Measurements from ENCODE around the gene RSPRY1.
A peak's percentile ranks its signal among the peaks of the same experiment; 100 is the strongest.

RSPRY1 gene

DNA sequence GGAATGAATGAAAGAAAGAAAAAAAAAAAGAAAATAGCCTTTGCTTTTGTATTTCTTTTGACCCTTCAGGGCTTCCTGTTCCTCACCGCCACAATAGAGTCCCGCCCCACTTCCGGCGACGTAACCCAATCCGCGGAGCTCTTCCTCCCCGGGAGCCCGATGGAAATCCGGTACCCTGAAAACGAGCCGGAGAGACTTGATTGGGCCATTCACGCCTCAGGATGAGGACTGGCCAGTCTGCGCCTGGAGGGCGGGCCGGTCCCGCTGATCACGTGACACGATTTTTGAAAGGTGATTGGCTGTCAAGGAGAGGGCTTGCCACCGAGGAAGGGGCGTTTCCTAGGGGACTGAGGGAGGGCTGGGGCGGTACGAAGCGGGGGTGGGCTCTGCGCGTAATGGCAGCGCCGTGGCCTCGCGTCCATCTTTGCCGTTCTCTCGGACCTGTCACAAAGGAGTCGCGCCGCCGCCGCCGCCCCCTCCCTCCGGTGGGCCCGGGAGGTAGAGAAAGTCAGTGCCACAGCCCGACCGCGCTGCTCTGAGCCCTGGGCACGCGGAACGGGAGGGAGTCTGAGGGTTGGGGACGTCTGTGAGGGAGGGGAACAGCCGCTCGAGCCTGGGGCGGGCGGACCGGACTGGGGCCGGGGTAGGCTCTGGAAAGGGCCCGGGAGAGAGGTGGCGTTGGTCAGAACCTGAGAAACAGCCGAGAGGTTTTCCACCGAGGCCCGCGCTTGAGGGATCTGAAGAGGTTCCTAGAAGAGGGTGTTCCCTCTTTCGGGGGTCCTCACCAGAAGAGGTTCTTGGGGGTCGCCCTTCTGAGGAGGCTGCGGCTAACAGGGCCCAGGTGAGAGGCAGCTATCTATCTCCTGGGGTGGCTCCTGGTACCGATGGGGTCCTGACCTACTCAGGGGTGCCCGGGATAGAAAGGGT, at the start of gene RSPRY1, which contains the start of gene PSME3IP1:
Gene RSPRY1, plus strand, starts transcription at position 385 of the 927 bp plus-strand sequence. CDS start 18,330 bp downstream, outside the sequence.
Gene PSME3IP1, minus strand, starts transcription at position 95 of the 927 bp plus-strand sequence. CDS start 12,185 bp downstream, outside the sequence.
- TF ChIP-seq, protein P1, sequence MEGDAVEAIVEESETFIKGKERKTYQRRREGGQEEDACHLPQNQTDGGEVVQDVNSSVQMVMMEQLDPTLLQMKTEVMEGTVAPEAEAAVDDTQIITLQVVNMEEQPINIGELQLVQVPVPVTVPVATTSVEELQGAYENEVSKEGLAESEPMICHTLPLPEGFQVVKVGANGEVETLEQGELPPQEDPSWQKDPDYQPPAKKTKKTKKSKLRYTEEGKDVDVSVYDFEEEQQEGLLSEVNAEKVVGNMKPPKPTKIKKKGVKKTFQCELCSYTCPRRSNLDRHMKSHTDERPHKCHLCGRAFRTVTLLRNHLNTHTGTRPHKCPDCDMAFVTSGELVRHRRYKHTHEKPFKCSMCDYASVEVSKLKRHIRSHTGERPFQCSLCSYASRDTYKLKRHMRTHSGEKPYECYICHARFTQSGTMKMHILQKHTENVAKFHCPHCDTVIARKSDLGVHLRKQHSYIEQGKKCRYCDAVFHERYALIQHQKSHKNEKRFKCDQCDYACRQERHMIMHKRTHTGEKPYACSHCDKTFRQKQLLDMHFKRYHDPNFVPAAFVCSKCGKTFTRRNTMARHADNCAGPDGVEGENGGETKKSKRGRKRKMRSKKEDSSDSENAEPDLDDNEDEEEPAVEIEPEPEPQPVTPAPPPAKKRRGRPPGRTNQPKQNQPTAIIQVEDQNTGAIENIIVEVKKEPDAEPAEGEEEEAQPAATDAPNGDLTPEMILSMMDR (IDR thresholded peaks at IDR 0.05; ENCODE audit: extremely low read depth, insufficient read depth, missing control alignments) = no peak
- in situ Hi-C loops (cut with MboI; ENCODE audit: low pct_unique_long_range_greater_than_20kb, low sequenced_read_pairs, unreplicated experiment) = no loop called here

GRCh38 chr16:57137043-57137442, 49.1 kb upstream of the RSPRY1 start:
- no peak for DNase-seq (ENCODE audit: low spot score)
- TF ChIP-seq, protein P1 (IDR thresholded peaks at IDR 0.05; ENCODE audit: extremely low read depth, insufficient read depth, missing control alignments) = no peak

More for the DNA sequence above, at the start of gene RSPRY1, which contains the start of gene PSME3IP1:
- DNase-seq (ENCODE audit: low spot score) = peak; percentile 100

GRCh38 chr16:57137566-57138273, 48.4 kb upstream of the RSPRY1 start:
- no peak for DNase-seq (ENCODE audit: low spot score)
- in situ Hi-C loops (cut with MboI; ENCODE audit: low pct_unique_long_range_greater_than_20kb, low sequenced_read_pairs, unreplicated experiment) = no loop called here
- TF ChIP-seq, protein P1 (IDR thresholded peaks at IDR 0.05; ENCODE audit: extremely low read depth, insufficient read depth, missing control alignments) = no peak

More at GRCh38 chr16:57137043-57137442, 49.1 kb upstream of the RSPRY1 start:
- in situ Hi-C loops (cut with MboI; ENCODE audit: low pct_unique_long_range_greater_than_20kb, low sequenced_read_pairs, unreplicated experiment) = no loop called here

DNA sequence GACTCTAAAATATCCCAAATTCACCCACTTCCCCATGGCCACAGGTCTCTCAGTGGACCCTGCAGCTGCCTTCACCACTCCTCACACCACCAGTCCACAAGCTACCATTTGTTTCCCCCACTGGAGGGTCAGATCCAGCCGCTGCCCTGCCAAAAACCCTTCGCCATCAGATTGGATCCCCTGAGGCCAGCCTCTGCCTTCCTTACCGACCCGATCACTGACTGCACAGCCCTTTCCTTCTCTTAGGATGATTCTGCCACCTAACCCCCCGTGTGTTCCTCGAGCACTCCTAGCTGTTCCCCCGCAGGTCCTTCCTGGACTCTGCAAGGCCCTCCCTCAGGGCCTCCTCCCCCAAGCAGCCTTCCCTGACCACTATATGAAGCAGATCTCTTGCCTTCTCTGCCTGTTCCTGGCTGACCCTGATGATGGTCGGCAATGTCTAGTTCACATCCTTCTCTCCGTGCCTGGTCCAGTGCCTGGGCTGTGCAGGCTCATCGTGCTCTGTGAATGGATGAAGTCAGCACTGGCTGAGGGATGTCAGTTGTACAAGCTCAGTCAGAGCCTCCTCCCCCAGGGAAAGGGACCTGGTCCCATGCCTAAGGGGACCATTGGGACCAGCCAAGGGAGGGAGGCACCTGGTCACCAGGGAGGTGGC, 47.7 kb upstream of the RSPRY1 start:
- in situ Hi-C loops (cut with MboI; ENCODE audit: low pct_unique_long_range_greater_than_20kb, low sequenced_read_pairs, unreplicated experiment) = no loop called here
- TF ChIP-seq, protein P1 (IDR thresholded peaks at IDR 0.05; ENCODE audit: extremely low read depth, insufficient read depth, missing control alignments) = no peak

GRCh38 chr16:57140931-57141668, 45.0 kb upstream of the RSPRY1 start:
- DNase-seq (ENCODE audit: low spot score) = no peak
- TF ChIP-seq, protein P1 (IDR thresholded peaks at IDR 0.05; ENCODE audit: extremely low read depth, insufficient read depth, missing control alignments) = no peak
- in situ Hi-C loops (cut with MboI; ENCODE audit: low pct_unique_long_range_greater_than_20kb, low sequenced_read_pairs, unreplicated experiment) = no loop called here

More for the DNA sequence above, 47.7 kb upstream of the RSPRY1 start:
- DNase-seq (ENCODE audit: low spot score) = no peak
